ENCODE results near the gene CLEC4F.

CLEC4F gene

DNA sequence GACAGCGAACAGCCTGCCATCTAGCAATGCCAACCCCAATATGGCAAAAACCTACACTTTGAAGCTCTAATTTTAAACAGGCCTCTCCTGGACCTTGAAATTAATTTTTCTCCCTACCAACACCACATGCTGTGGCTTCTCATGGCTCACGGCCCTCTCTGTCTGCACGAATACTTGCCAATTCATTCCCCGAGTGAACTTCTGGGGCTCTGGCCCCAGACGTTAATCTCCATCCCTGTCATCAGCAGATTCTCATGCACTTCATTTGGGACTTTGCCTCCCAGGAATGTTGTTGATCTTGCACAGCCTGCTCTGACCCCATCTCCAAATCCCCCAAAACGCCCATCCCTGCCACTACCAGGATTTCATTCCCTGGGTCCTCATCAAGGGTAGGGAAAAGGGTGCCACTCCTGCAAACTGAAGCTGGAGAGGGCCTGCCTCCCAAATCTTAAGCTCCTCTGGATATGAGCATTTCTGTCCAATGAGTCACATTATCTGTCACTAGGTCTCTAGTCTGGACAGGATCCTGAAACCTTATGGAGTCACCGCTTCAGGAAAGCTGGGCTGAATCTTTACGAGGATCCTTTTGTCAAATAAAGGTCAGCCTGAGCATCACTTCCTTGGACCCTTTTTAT lies 40.4 kb downstream of the CLEC4F start:
- H3K27ac ChIP-seq = no peak overlapping the region
- no peak for TF ChIP-seq ZFX (IDR thresholded peaks at IDR 0.05)
- TF ChIP-seq, protein P1, sequence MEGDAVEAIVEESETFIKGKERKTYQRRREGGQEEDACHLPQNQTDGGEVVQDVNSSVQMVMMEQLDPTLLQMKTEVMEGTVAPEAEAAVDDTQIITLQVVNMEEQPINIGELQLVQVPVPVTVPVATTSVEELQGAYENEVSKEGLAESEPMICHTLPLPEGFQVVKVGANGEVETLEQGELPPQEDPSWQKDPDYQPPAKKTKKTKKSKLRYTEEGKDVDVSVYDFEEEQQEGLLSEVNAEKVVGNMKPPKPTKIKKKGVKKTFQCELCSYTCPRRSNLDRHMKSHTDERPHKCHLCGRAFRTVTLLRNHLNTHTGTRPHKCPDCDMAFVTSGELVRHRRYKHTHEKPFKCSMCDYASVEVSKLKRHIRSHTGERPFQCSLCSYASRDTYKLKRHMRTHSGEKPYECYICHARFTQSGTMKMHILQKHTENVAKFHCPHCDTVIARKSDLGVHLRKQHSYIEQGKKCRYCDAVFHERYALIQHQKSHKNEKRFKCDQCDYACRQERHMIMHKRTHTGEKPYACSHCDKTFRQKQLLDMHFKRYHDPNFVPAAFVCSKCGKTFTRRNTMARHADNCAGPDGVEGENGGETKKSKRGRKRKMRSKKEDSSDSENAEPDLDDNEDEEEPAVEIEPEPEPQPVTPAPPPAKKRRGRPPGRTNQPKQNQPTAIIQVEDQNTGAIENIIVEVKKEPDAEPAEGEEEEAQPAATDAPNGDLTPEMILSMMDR (conservative IDR thresholded peaks at IDR 0.05) = no peak

DNA sequence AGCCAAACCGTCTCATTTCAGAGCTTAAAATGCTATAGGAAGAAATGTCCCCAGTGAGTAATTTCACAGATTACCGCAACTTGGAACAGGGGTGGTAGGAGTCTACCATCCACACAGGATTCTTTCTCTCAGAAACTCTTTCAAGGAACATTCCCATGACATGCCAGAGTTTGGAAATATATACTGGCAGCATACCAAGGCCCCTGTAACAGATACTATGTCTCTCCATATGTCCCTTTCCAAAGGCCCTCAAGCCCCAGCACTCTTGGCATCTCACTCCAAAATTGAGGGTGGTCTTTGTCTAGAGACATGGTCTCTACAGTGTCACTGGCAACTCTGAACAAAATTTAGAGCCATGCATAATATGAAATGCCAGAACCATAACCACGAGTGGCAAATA lies 40.9 kb downstream of the CLEC4F start:
- TF ChIP-seq, protein P1 (conservative IDR thresholded peaks at IDR 0.05) = no peak
- TF ChIP-seq ZFX (IDR thresholded peaks at IDR 0.05) = no peak
- H3K27ac ChIP-seq = no peak overlapping the region

DNA sequence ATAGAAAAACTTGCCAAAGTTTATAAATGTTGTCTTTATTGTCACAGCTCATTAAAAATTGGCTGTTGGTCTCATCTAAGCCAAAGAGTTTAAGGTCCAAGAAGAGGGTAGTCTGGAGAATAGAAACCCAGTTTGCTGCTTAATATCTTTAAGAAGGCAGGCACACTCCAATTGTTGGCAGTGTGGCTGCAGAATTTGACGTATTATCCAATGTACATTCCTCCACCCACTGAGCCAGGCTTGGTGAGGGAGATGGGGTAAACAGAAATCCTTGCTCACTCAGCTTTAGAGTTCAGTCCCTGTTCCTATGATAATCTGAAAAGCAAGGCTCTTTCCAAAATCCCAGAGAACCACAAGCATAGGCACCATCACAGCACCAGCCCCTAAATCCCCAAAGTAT lies 41.7 kb downstream of the CLEC4F start:
- TF ChIP-seq, protein P1 (conservative IDR thresholded peaks at IDR 0.05) = no peak
- no peak for TF ChIP-seq ZFX (IDR thresholded peaks at IDR 0.05)
- H3K27ac ChIP-seq = no peak overlapping the region

DNA sequence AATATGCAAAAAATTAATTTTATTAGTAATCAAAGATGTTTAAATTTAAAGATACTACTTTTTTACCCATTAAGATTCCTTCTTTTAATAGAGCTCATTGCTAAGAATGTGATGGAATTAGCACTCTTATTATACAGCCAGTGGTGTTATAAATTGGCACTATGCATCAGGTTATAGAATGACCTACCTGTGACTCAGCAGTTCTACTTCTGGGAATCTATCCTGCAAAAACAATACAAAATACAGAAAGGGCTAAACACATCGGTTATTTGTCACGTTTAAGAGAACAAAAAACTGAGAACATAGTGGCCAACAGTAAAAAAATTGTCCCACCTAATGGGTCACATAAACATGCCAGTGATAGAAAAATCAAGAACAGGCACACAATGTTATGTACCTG lies 42.9 kb downstream of the CLEC4F start:
- no peak overlapping the region for H3K27ac ChIP-seq
- TF ChIP-seq, protein P1 (conservative IDR thresholded peaks at IDR 0.05) = no peak
- TF ChIP-seq ZFX (IDR thresholded peaks at IDR 0.05) = no peak

DNA sequence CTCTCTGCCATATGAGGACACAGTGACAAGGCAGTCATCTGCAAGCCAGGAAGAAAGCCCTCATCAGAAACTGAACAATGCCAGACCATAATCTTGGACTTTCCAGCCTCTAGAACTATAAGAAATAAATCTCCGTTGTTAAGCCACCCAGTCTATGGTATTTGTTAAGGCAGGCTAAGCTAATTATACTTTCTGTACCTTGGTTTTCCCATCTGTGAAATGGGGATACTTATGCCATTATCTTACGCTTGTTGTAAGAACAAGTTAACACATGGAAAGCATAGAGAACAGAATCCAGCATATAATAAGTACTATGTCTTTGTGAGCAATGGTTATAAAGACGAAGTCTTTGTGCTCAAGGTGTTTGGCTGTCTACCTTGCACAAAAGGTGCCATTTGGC lies 44.1 kb downstream of the CLEC4F start:
- H3K27ac ChIP-seq = no peak overlapping the region
- no peak for TF ChIP-seq ZFX (IDR thresholded peaks at IDR 0.05)
- TF ChIP-seq, protein P1 (conservative IDR thresholded peaks at IDR 0.05) = no peak

DNA sequence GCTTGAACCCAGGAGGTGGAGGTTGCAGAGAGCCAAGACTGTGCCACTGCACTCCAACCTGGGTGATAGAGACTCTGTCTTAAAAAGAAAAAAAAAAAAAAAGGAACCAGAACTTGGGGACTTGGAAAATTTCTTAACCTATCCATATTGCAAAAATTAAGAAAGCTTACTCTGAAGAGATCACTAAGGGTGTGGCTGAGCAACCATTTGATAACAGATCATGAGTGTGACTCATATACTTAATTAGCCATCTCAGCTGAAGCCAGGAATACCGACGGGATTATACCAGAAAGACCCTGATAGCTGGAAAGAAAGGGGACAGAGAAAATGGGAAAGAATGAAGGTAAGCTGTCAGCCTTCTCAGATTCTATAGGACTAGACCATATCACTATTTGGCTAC lies 45.3 kb downstream of the CLEC4F start:
- TF ChIP-seq ZFX (IDR thresholded peaks at IDR 0.05) = no peak
- TF ChIP-seq, protein P1 (conservative IDR thresholded peaks at IDR 0.05) = no peak

DNA sequence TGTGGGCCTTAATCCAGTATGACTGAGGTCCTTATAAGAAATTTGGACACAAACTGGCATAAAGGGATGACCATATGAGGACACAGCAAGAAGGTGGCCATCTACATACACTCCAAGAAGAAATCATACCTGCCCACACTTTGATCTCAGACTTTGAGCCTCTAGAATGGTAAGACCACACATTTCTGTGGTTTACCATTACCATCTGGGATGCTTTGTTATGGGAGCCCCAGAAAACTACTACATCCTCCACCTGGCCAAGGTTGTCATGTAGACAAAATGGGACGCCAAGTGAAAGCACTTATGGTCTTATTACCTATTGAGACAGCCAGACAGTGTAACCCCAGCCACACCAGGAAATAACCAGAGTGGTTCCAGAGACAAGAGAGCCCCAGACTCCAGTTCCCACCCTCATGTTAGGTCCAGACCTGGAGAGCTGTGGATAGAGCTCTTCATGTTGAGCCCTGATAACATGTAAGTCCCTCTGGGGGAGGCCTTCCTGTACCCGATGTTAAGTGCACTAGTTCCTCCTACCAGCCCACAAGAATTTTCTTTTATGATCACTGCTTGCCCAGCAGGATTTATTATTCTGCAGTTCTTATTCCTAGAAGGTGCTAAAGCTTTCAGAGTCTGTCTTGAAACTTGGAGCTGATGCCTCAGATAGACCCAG lies 47.8 kb downstream of the CLEC4F start:
- TF ChIP-seq, protein P1 (conservative IDR thresholded peaks at IDR 0.05) = no peak
- TF ChIP-seq ZFX (IDR thresholded peaks at IDR 0.05) = no peak
- H3K27ac ChIP-seq = no peak overlapping the region

More for the DNA sequence above, 45.3 kb downstream of the CLEC4F start:
- no peak overlapping the region for H3K27ac ChIP-seq

Measured in C4-2B (cell line).